Measurements from ENCODE around the gene C1QA. TPM values are rescaled to one million over a fixed set of nuclear protein-coding genes. Genes with fewer than 3 reads are reported as not detected.

Gene C1QA
- total and polyA plus RNA-seq, 2 of the 4 experiments (the other 2 are of a cell fraction), result not detected

GRCh38 chr1:22628698-22629444 lies 7.6 kb upstream of the C1QA start:
- in situ Hi-C loops (cut with MboI; ENCODE audit: low sequenced_read_pairs), result no loop called here
- H3K18ac ChIP-seq (ENCODE audit: low read depth, low read length), result no peak overlapping the region
- H3K14ac ChIP-seq (replicated peaks; ENCODE audit: low read depth, low read length), result no peak overlapping the region
- no peaks in the 10 kb centered on the region for H3K79me1 ChIP-seq (ENCODE audit: low read depth in 1 of 2, low read length in 2 of 2)
- H4K5ac ChIP-seq (ENCODE audit: low read depth, low read length), result no peak overlapping the region
- no peak overlapping the region for H2BK5ac ChIP-seq (ENCODE audit: low read depth, low read length, poor library complexity, severe bottlenecking)
- POLR2A ChIA-PET (ENCODE audit: unreplicated experiment), result no interaction called here
- no peak overlapping the region for H4K91ac ChIP-seq (ENCODE audit: insufficient read depth, low read depth, low read length)
- H3K9me3 ChIP-seq (ENCODE audit: control insufficient read depth, insufficient read depth, low read length), result no peaks in the 10 kb centered on the region
- dilution Hi-C loops (cut with HindIII; ENCODE audit: low sequenced_read_pairs, unreplicated experiment), result no loop called here
- H3K4me1 ChIP-seq (ENCODE audit: control insufficient read depth, insufficient read depth, low read length), result no peaks in the 10 kb centered on the region
- H3K4me3 ChIP-seq (ENCODE audit: insufficient read depth, low read depth, low read length), result no peak overlapping the region
- intact Hi-C loops (cut with micrococcal nuclease), result no loop called here
- DNase-seq (no peak), ATAC-seq (ENCODE audit: low read depth) (no peak)
- H2AK9ac ChIP-seq (replicated peaks; ENCODE audit: low read depth, low read length, poor library complexity), result no peak overlapping the region
- H3K23ac ChIP-seq (ENCODE audit: low read depth, low read length), result no peak overlapping the region
- H3K9me1 ChIP-seq (ENCODE audit: insufficient read depth, low read length), result no peaks in the 10 kb centered on the region
- TF ChIP-seq MAZ (IDR thresholded peaks at IDR 0.05; ENCODE audit: borderline replicate concordance, low read depth, low read length) (no peak), FOS (IDR thresholded peaks at IDR 0.05; ENCODE audit: low read depth, low read length) (no peak), RCOR1 (IDR thresholded peaks at IDR 0.05; ENCODE audit: insufficient replicate concordance, low read length) (no peak), BHLHE40 (IDR thresholded peaks at IDR 0.05; ENCODE audit: low read depth, low read length) (no peak), SMC3 (IDR thresholded peaks at IDR 0.05; ENCODE audit: low read depth, low read length) (no peak), MXI1 (IDR thresholded peaks at IDR 0.05; ENCODE audit: borderline replicate concordance, low read depth, low read length) (no peak), RFX5 (IDR thresholded peaks at IDR 0.05; ENCODE audit: low read depth, low read length) (no peak), CHD1 (IDR thresholded peaks at IDR 0.05; ENCODE audit: low read depth, low read length) (no peak), CTCF (conservative IDR thresholded peaks at IDR 0.05; ENCODE audit: low read depth, low read length) (no peak), USF2 (IDR thresholded peaks at IDR 0.05; ENCODE audit: low read depth, low read length) (no peak), MAFK (IDR thresholded peaks at IDR 0.05; ENCODE audit: low read depth, low read length) (no peak), NFE2L2 (IDR thresholded peaks at IDR 0.05; ENCODE audit: low read depth, low read length) (no peak), RAD21 (IDR thresholded peaks at IDR 0.05; ENCODE audit: low read length) (no peak), POLR2A (IDR thresholded peaks at IDR 0.05; ENCODE audit: low read depth, low read length) (no peak), CEBPB (IDR thresholded peaks at IDR 0.05; ENCODE audit: low read depth, low read length) (no peak), ELK1 (IDR thresholded peaks at IDR 0.05; ENCODE audit: borderline replicate concordance, low read depth, low read length) (no peak)
- no peak overlapping the region for H2AK5ac ChIP-seq (ENCODE audit: low read depth, low read length)
- H3K56ac ChIP-seq (ENCODE audit: extremely low read depth, insufficient read depth, low read length), result no peak overlapping the region
- H2BK15ac ChIP-seq (ENCODE audit: low read depth, low read length), result no peak overlapping the region
- H3K36me3 ChIP-seq (ENCODE audit: control insufficient read depth, insufficient read depth, low read length), result no peaks in the 10 kb centered on the region
- H3K27ac ChIP-seq (ENCODE audit: insufficient read depth, low read length), result no peak overlapping the region
- H3K9ac ChIP-seq (ENCODE audit: low read depth, low read length), result no peak overlapping the region
- no peak overlapping the region for H2AFZ ChIP-seq (replicated peaks; ENCODE audit: low read length, poor library complexity)
- no TSS peak for BruUV-seq (replicated peaks)
- H3K4me2 ChIP-seq (ENCODE audit: low read depth, low read length), result no peak overlapping the region
- H2BK20ac ChIP-seq (ENCODE audit: low read depth, low read length), result no peak overlapping the region
- no CpG with 5 or more reads among the region's 11 CpGs for WGBS, 2 experiments (ENCODE audit: extremely low coverage in 2 of 2, insufficient read length in 1 of 2)
- H3K4ac ChIP-seq (ENCODE audit: low read depth, low read length), result no peak overlapping the region
- H4K20me1 ChIP-seq (ENCODE audit: insufficient read depth, low read length), result peaks cover 3% of the 10 kb centered on the region; the same call in 1 of the 2 replicates
- no peak overlapping the region for H2BK120ac ChIP-seq (ENCODE audit: low read depth, low read length)
- H3K27me3 ChIP-seq (ENCODE audit: control insufficient read depth, insufficient read depth, low read length), result peaks cover 70% of the 10 kb centered on the region
- CTCF ChIA-PET, result no interaction called here
- H4K8ac ChIP-seq (ENCODE audit: low read depth in 2 of 2, low read length in 2 of 2), result no peak overlapping the region

Measured in IMR-90 (cell line).